Prostate gland (tissue), 2 donors: ENCODE data around the gene ELMOD2. TPM values are rescaled to one million over a fixed set of nuclear protein-coding genes. Genes with fewer than 3 reads are reported as not detected.

Experiments
- DNase-seq: peaks from one replicate; pipeline ENCODE4 v3.0.0-alpha.2; 2019; ENCODE audit warnings: low spot score
- H3K27ac ChIP-seq, 2 donors: fragments of 200-600 bp; sonication (generic); 2 replicates each; pipeline ENCODE4 v1.5.1; 2017 to 2019
- H3K27me3 ChIP-seq: fragments of 200-600 bp; sonication (generic); replicated peaks from 2 replicates; pipeline ENCODE4 v1.5.1; 2019; ENCODE audit not compliant: insufficient read depth
- H3K36me3 ChIP-seq, 2 donors: fragments of 200-600 bp; sonication (generic); 1 replicate in 1 of 2; 2 replicates in 1 of 2; pipeline versions ENCODE4 v1.5.1 to v1.8.1; 2017 to 2019
- H3K4me1 ChIP-seq: fragments of 200-600 bp; sonication (generic); replicated peaks from 2 replicates; pipeline ENCODE4 v1.5.1; 2019
- H3K4me3 ChIP-seq, 2 donors: fragments of 200-600 bp; sonication (generic); 2 replicates each; pipeline ENCODE4 v1.5.1; 2017 to 2019
- H3K9me3 ChIP-seq: fragments of 200-600 bp; sonication (generic); 2 replicates; pipeline ENCODE4 v1.5.1; 2017
- POLR2A ChIP-seq: fragments of 450-650 bp; IDR thresholded peaks from one replicate; pipeline ENCODE4 v1.6.1; 2016; ENCODE audit warnings: antibody characterized with exemption, mild to moderate bottlenecking
- POLR2AphosphoS5 ChIP-seq: sonication (generic); formaldehyde crosslinking; IDR thresholded peaks from one replicate; pipeline ENCODE4 v1.6.1; 2017; ENCODE audit warnings: antibody characterized with exemption
- WGBS: methylation state at CpG from one replicate; pipeline ENCODE4 v1.1.5; 2018; 5-methylcytosine and 5-hydroxymethylcytosine counted together
- intact Hi-C: fragments of 100-400 bp; cut with DNase I; formaldehyde crosslinking; loops from one replicate; pipeline ENCODE4 v1.14.2; 2022
- total RNA-seq, 2 donors: library from RNA; depleted of rRNA; stranded (reverse); fragments of >200 nt; gene quantifications; one replicate each; pipeline ENCODE4 v1.1.0, GENCODE V29; 2016
- TF ChIP-seq, protein P1 (sequence below), 4 experiments: fragments of 200-600 bp in 2 of 4; fragments of 450-650 bp in 2 of 4; sonication (generic) in 2 of 4; IDR thresholded peaks; 1 replicate in 3 of 4; 2 replicates in 1 of 4; pipeline ENCODE4 v1.5.1; 2016 to 2019; ENCODE audit warnings: antibody characterized with exemption in 4 of 4, mild to moderate bottlenecking in 2 of 4, moderate library complexity in 2 of 4

The ELMOD2 gene
- total RNA-seq, 2 donors from 2014 or later, result 35.0 to 39.2 TPM

DNA sequence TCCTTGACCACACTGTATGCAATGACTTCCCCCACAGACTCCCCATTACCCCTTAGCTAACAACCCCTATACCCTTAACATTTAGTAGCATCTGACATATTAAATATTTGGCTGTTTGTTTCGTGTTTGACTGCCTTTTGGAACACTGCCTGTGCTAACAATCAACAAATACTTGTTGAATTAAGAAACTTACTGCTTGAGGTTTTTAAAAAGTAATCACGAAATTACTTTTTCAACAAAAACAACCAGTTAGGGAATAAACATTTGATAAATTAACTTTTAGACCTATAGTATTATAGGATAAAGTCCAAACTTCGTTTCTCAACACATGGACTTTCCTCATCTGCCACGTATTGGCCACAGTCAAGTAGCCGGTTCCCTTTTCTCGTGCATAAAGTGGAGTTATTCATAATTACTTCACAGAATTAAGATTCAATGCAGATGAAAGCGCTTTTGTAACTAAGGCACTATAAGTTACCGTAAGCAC, 555 bp upstream of the ELMOD2 start:
- Histone ChIP-seq H3K36me3 (no peaks in the 10 kb centered on the region), H3K9me3 (no peaks in the 10 kb centered on the region), H3K4me3 (peak overlapping the region; percentile 67 to 99), H3K4me1 (no peaks in the 10 kb centered on the region), H3K27ac (peak overlapping the region; percentile 65 to 81), H3K27me3 (no peaks in the 10 kb centered on the region)
- TF ChIP-seq, protein P1, sequence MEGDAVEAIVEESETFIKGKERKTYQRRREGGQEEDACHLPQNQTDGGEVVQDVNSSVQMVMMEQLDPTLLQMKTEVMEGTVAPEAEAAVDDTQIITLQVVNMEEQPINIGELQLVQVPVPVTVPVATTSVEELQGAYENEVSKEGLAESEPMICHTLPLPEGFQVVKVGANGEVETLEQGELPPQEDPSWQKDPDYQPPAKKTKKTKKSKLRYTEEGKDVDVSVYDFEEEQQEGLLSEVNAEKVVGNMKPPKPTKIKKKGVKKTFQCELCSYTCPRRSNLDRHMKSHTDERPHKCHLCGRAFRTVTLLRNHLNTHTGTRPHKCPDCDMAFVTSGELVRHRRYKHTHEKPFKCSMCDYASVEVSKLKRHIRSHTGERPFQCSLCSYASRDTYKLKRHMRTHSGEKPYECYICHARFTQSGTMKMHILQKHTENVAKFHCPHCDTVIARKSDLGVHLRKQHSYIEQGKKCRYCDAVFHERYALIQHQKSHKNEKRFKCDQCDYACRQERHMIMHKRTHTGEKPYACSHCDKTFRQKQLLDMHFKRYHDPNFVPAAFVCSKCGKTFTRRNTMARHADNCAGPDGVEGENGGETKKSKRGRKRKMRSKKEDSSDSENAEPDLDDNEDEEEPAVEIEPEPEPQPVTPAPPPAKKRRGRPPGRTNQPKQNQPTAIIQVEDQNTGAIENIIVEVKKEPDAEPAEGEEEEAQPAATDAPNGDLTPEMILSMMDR (IDR thresholded peaks at IDR 0.05), result no peak
- TF ChIP-seq POLR2AphosphoS5, result no peak
- TF ChIP-seq POLR2A, result no peak
- intact Hi-C loops, result loop anchor here (10.0 kb wide), 1 partner anchor 149 kb away; the partner anchor contains the start of gene SCOC
- WGBS, result 5% methylated on average over 8 of the region's 8 CpGs
- no peak for DNase-seq

GRCh38 chr4:140529434-140529833, 5.5 kb downstream of the ELMOD2 start:
- TF ChIP-seq POLR2AphosphoS5, result no peak
- TF ChIP-seq, protein P1 (IDR thresholded peaks at IDR 0.05), result no peak
- TF ChIP-seq POLR2A, result no peak
- no peaks in the 10 kb centered on the region for H3K27me3 ChIP-seq
- WGBS, result 85% methylated on average over 1 of the region's 1 CpG
- H3K36me3 ChIP-seq, result no peaks in the 10 kb centered on the region
- no peak for DNase-seq
- H3K9me3 ChIP-seq, result no peaks in the 10 kb centered on the region
- no peak overlapping the region for H3K27ac ChIP-seq
- intact Hi-C loops, result loop anchor here (5.0 to 10.0 kb wide), 2 partner anchors 155 to 323 kb away; partner anchors contain the start of gene SCOC
- H3K4me1 ChIP-seq, result no peaks in the 10 kb centered on the region
- no peak overlapping the region for H3K4me3 ChIP-seq

DNA sequence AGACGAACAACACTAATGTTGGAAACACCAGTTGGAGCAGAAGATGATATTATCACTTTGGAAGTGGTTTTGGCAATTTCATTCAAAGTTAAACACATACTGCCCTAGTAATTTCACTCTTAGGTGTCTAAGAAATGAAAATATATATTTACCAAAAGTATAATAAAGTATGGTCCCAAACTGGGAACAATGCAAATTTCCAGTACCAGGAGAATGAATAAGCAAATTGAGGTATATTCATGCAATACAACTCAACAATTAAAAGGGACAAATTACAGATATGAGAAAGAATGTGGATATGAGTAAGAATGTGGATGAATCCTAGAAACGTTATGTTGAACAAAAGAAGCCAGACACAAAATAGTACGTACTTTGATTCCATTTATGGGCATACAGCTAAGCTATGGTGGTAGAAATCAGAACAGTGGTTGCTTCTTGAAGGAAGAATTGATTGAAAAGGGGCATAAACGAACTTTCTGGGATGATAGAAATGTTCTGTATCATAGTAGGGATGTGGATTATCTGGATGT, 10.0 kb downstream of the ELMOD2 start:
- no peak for DNase-seq
- intact Hi-C loops, result no loop called here
- TF ChIP-seq POLR2AphosphoS5 (no peak), POLR2A (no peak)
- TF ChIP-seq, protein P1 (IDR thresholded peaks at IDR 0.05), result no peak
- H3K4me1 ChIP-seq, result no peaks in the 10 kb centered on the region
- H3K4me3 ChIP-seq, result no peak overlapping the region
- no peaks in the 10 kb centered on the region for H3K27me3 ChIP-seq
- no peak overlapping the region for H3K27ac ChIP-seq
- WGBS, result 84% methylated on average over 4 of the region's 4 CpGs
- H3K36me3 ChIP-seq, result no peaks in the 10 kb centered on the region
- H3K9me3 ChIP-seq, result no peaks in the 10 kb centered on the region

GRCh38 chr4:140556372-140557085, 32.6 kb downstream of the ELMOD2 start:
- no peak overlapping the region for H3K27ac ChIP-seq
- TF ChIP-seq POLR2AphosphoS5, result no peak
- TF ChIP-seq, protein P1 (IDR thresholded peaks at IDR 0.05), result no peak
- no peak for TF ChIP-seq POLR2A
- H3K36me3 ChIP-seq, result no peaks in the 10 kb centered on the region
- 77% methylated on average over 6 of the region's 6 CpGs for WGBS
- intact Hi-C loops, result no loop called here
- DNase-seq, result no peak
- no peaks in the 10 kb centered on the region for H3K4me1 ChIP-seq
- H3K4me3 ChIP-seq, result no peak overlapping the region
- no peaks in the 10 kb centered on the region for H3K27me3 ChIP-seq
- H3K9me3 ChIP-seq, result no peaks in the 10 kb centered on the region
